ENCODE results near the gene DOCK4. TPM values are rescaled to one million over a fixed set of nuclear protein-coding genes. Genes with fewer than 3 reads are reported as not detected.

DOCK4 gene
- total and polyA plus RNA-seq, 2 of the 8 experiments (the other 6 are each of a cell fraction or from before 2014, with no cell fraction given): 5.1 to 23.6 TPM

DNA sequence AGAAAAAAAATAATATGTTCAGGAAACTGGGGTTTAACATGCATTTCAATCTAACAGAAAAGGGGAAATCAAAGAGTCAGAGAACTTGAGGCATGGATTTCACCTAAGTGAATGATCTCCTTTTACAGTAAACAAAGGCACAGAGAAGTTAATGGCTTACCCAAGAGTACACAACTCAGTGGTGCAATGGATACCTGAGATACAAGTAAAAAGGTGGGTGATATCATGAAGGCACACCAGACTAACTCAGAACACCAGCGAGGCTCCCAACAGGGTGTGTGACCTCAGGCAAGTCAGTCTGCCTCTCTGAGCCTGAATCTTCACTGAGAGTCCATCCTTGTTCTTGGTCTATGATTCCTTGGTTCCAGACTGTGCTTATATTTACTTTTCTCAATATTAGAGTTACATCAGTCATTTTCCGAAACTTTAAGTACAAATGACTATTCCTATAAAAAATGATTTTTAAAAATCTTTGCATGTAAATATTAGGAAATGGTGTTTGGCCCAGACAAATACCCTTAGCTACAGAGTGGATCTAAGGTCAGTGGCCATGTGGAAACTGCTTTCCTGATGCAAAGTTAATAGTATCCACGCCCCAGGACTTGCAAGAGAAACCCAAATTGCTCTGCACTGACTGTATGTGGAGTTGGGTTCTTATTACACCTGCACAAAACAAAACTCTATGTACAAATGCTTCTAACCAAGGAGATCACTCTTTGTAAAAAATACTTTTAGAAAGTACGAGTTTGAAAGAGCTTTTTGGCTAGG, 361.1 kb downstream of the DOCK4 start (continued):
- TF ChIP-seq, protein P1, sequence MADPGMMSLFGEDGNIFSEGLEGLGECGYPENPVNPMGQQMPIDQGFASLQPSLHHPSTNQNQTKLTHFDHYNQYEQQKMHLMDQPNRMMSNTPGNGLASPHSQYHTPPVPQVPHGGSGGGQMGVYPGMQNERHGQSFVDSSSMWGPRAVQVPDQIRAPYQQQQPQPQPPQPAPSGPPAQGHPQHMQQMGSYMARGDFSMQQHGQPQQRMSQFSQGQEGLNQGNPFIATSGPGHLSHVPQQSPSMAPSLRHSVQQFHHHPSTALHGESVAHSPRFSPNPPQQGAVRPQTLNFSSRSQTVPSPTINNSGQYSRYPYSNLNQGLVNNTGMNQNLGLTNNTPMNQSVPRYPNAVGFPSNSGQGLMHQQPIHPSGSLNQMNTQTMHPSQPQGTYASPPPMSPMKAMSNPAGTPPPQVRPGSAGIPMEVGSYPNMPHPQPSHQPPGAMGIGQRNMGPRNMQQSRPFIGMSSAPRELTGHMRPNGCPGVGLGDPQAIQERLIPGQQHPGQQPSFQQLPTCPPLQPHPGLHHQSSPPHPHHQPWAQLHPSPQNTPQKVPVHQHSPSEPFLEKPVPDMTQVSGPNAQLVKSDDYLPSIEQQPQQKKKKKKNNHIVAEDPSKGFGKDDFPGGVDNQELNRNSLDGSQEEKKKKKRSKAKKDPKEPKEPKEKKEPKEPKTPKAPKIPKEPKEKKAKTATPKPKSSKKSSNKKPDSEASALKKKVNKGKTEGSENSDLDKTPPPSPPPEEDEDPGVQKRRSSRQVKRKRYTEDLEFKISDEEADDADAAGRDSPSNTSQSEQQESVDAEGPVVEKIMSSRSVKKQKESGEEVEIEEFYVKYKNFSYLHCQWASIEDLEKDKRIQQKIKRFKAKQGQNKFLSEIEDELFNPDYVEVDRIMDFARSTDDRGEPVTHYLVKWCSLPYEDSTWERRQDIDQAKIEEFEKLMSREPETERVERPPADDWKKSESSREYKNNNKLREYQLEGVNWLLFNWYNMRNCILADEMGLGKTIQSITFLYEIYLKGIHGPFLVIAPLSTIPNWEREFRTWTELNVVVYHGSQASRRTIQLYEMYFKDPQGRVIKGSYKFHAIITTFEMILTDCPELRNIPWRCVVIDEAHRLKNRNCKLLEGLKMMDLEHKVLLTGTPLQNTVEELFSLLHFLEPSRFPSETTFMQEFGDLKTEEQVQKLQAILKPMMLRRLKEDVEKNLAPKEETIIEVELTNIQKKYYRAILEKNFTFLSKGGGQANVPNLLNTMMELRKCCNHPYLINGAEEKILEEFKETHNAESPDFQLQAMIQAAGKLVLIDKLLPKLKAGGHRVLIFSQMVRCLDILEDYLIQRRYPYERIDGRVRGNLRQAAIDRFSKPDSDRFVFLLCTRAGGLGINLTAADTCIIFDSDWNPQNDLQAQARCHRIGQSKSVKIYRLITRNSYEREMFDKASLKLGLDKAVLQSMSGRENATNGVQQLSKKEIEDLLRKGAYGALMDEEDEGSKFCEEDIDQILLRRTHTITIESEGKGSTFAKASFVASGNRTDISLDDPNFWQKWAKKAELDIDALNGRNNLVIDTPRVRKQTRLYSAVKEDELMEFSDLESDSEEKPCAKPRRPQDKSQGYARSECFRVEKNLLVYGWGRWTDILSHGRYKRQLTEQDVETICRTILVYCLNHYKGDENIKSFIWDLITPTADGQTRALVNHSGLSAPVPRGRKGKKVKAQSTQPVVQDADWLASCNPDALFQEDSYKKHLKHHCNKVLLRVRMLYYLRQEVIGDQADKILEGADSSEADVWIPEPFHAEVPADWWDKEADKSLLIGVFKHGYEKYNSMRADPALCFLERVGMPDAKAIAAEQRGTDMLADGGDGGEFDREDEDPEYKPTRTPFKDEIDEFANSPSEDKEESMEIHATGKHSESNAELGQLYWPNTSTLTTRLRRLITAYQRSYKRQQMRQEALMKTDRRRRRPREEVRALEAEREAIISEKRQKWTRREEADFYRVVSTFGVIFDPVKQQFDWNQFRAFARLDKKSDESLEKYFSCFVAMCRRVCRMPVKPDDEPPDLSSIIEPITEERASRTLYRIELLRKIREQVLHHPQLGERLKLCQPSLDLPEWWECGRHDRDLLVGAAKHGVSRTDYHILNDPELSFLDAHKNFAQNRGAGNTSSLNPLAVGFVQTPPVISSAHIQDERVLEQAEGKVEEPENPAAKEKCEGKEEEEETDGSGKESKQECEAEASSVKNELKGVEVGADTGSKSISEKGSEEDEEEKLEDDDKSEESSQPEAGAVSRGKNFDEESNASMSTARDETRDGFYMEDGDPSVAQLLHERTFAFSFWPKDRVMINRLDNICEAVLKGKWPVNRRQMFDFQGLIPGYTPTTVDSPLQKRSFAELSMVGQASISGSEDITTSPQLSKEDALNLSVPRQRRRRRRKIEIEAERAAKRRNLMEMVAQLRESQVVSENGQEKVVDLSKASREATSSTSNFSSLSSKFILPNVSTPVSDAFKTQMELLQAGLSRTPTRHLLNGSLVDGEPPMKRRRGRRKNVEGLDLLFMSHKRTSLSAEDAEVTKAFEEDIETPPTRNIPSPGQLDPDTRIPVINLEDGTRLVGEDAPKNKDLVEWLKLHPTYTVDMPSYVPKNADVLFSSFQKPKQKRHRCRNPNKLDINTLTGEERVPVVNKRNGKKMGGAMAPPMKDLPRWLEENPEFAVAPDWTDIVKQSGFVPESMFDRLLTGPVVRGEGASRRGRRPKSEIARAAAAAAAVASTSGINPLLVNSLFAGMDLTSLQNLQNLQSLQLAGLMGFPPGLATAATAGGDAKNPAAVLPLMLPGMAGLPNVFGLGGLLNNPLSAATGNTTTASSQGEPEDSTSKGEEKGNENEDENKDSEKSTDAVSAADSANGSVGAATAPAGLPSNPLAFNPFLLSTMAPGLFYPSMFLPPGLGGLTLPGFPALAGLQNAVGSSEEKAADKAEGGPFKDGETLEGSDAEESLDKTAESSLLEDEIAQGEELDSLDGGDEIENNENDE (IDR thresholded peaks at IDR 0.05; ENCODE audit: insufficient replicate concordance, low read length): no peak
- TF ChIP-seq EP300 (IDR thresholded peaks at IDR 0.05; ENCODE audit: borderline replicate concordance in 1 of 2, low read depth in 2 of 2, low read length in 2 of 2) (no peak), ASH2L (IDR thresholded peaks at IDR 0.05; ENCODE audit: low read length) (no peak), TAF1 (IDR thresholded peaks at IDR 0.05; ENCODE audit: low read depth, low read length) (no peak), SP4 (IDR thresholded peaks at IDR 0.05; ENCODE audit: low read length) (no peak), CBX8 (IDR thresholded peaks at IDR 0.05; ENCODE audit: borderline replicate concordance, low read depth, low read length) (no peak), FOSL1 (IDR thresholded peaks at IDR 0.05; ENCODE audit: insufficient read depth, low read depth, low read length) (no peak), POLR2A (IDR thresholded peaks at IDR 0.05; ENCODE audit: control extremely low read depth in 1 of 2, low read depth in 2 of 2, low read length in 2 of 2) (no peak), GTF2F1 (IDR thresholded peaks at IDR 0.05; ENCODE audit: borderline replicate concordance, low read depth, low read length) (no peak), RBBP5 (IDR thresholded peaks at IDR 0.05; ENCODE audit: borderline replicate concordance, low read depth, low read length) (no peak), ZNF274 (IDR thresholded peaks at IDR 0.05; ENCODE audit: borderline replicate concordance, extremely low read depth, low read length) (no peak)

Measured in H1 (cell line).